GM18499 (cell line): ENCODE results near the gene JAZF1.

ENCODE experiments used
- ATAC-seq: cut with Tn5 transposase; IDR thresholded peaks from one replicate; pipeline ENCODE4 v1.9.1; 2021; ENCODE audit warnings: moderate number of reproducible peaks; ENCODE audit not compliant: insufficient read depth, unreplicated experiment

Gene JAZF1

GRCh38 chr7:28112883-28113540 lies 67.6 kb downstream of the JAZF1 start:
- no peak for ATAC-seq

DNA sequence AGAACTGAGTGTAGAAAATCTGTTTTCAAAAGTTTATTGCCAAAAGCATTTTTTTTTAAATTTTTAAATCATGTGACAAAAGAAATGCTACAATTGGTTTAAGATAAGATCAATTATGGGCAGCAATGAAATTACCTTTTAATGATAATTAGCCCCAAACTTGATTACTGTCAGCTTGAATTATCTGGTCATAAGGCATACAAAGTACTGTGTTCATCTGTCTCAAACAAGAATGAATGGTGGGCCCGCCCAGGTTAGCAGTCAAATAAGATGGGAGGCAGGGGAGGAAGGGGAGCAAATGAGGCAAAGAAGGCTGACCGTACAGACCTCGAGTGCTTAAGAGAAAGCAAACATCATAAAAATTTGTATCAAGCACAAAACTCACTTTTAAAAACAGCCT lies 68.1 kb downstream of the JAZF1 start:
- no peak for ATAC-seq

- no peak for ATAC-seq
Observed at GRCh38 chr7:28112012-28112411, 68.6 kb downstream of the JAZF1 start.

GRCh38 chr7:28110427-28111012 lies 70.1 kb downstream of the JAZF1 start:
- no peak for ATAC-seq

DNA sequence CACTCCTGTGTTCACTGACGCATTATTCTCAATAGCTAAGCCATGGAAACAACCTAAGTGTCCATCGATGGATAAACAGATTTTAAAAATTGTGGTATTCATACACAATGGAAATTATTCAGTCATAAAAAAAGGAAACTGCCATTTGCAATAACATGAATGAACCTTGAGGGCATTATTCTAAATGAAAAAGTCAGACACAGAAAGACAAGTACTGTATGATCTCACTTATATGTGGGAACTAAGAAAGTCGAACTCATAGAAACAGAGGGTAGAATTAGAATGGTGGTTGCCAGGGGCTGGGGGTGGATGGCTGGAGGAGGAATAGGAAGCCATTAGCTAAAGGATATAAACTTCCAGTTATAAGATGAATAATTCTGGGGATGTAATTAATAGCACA lies 71.8 kb downstream of the JAZF1 start:
- ATAC-seq: no peak

GRCh38 chr7:28107960-28108359 lies 72.6 kb downstream of the JAZF1 start:
- no peak for ATAC-seq

GRCh38 chr7:28106321-28106829 lies 74.2 kb downstream of the JAZF1 start:
- ATAC-seq: no peak

DNA sequence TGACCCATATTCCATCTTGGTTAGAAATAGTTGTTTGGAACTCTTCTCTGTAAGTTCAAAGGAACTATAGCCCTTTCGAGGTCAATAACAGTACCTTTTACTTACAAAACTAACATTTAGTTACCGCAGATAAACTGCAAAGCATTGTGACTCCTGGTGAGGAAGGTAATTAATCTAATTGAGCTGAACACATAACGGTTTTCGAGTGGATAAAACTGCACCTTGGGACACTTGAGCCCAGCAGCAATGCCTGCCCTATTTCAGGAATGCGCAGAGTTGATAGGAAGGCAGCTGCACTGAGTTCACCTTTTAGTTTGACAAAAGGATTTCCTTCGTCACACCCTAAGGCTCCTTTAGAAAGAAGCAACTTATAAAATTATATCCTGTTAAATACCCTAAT lies 75.4 kb downstream of the JAZF1 start:
- ATAC-seq: no peak

- no peak for ATAC-seq
Observed at GRCh38 chr7:28104811-28105210, 75.8 kb downstream of the JAZF1 start.

- ATAC-seq: no peak
Observed at GRCh38 chr7:28104041-28104541, 76.5 kb downstream of the JAZF1 start.

GRCh38 chr7:28102797-28103196 lies 77.8 kb downstream of the JAZF1 start:
- no peak for ATAC-seq

GRCh38 chr7:28096713-28097112 lies 83.9 kb downstream of the JAZF1 start:
- no peak for ATAC-seq

GRCh38 chr7:28095231-28095630 lies 85.4 kb downstream of the JAZF1 start:
- ATAC-seq: no peak

- no peak for ATAC-seq
Observed at GRCh38 chr7:28093623-28094232, 86.9 kb downstream of the JAZF1 start.

GRCh38 chr7:28091190-28091589 lies 89.4 kb downstream of the JAZF1 start:
- no peak for ATAC-seq

- no peak for ATAC-seq
Observed at GRCh38 chr7:28088901-28089714, 91.5 kb downstream of the JAZF1 start.

- no peak for ATAC-seq
Observed at GRCh38 chr7:28088032-28088431, 92.6 kb downstream of the JAZF1 start.

DNA sequence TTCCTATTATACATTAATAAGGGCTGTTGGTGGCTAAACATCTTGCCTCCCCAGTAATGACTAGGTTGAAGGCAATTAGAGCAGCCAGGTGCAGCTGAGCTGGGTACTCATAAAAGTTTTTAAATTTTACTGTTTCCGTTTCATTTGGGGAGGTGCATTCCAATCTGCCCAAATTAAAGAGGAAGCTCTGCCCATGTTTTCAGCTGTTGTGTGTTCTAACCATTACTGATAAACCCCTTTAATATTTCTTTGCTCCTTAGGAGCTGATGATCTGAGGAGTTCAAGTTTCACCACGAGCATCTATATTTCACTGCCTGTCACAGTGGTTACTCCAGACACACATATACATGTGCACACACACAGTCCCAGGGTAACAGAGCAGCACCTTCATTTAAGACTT lies 94.4 kb downstream of the JAZF1 start:
- ATAC-seq: no peak

- no peak for ATAC-seq
Observed at GRCh38 chr7:28083998-28084985, 96.3 kb downstream of the JAZF1 start.
